Measurements from ENCODE around the gene MAST1. TPM values are rescaled to one million over a fixed set of nuclear protein-coding genes. Genes with fewer than 3 reads are reported as not detected.

MAST1 gene
- total RNA-seq, 1 experiment from 2014 or later: 11.2 TPM

DNA sequence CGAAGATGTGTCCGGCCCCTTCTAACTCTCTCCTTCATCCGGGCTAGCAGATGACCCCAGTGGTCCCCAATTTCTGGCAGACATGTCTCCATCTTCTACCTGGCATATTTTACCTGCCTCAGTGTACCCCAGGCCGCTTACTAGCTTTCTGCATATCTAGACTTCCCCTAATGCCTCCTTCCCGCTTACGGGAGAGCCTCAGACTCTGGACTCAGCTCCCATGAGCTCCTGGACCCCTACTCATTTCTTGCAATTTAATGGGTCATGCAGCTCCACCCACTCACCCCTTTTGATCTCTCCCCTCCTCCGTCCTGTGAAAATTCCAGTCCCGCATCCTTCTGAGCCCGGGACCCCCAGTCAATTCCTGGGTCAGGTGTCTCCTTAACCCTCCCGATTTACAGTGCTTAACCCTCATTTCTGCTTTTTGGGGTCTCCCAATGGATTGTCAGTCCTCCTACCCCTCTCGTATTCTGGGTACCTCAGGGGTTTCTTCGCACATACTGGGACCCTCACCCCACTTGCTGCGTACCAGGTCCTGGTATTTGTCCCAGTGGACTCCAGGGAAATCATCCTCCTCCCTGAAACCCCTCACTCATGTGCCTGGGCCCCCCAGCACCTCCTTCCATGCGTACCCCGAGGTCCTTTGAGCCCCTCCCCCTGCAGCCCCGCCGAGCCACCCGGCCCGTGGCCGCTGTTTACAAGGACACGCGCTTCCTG, 47.5 kb upstream of the MAST1 start:
- peaks cover 52% of the 10 kb centered on the region for H3K4me1 ChIP-seq (ENCODE audit: insufficient read depth, low read length)
- intact Hi-C loops (cut with micrococcal nuclease): no loop called here

DNA sequence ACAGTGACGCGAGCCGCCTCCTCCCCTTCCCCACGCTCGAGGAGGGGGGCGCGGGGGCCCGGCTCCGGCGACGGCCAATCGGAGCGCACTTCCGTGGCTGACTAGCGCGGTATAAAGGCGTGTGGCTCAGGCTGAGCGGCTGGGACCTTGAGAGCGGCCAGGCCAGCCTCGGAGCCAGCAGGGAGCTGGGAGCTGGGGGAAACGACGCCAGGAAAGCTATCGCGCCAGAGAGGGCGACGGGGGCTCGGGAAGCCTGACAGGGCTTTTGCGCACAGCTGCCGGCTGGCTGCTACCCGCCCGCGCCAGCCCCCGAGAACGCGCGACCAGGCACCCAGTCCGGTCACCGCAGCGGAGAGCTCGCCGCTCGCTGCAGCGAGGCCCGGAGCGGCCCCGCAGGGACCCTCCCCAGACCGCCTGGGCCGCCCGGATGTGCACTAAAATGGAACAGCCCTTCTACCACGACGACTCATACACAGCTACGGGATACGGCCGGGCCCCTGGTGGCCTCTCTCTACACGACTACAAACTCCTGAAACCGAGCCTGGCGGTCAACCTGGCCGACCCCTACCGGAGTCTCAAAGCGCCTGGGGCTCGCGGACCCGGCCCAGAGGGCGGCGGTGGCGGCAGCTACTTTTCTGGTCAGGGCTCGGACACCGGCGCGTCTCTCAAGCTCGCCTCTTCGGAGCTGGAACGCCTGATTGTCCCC, 46.8 kb upstream of the MAST1 start, which contains the start of gene JUNB:
TSS of gene JUNB (plus strand) at position 142 of the 706 bp plus-strand sequence. CDS start at position 428, 286 bp downstream.
- Histone ChIP-seq H3K9ac (ENCODE audit: low read length) (peak within 1 kb of the TSS; percentile 89), H3K79me2 (ENCODE audit: low read length) (peaks cover 21% of the 10 kb centered on the region), H2AFZ (ENCODE audit: low read length) (peak within 1 kb of the TSS; percentile 70), H3K4me1 (ENCODE audit: insufficient read depth, low read length) (peaks cover 50% of the 10 kb centered on the region), H3K4me2 (ENCODE audit: low read length) (peak within 1 kb of the TSS; percentile 92), H3K4me3 (ENCODE audit: low read length) (peak within 1 kb of the TSS; percentile 90), H4K20me1 (ENCODE audit: low read length) (peaks cover 16% of the 10 kb centered on the region), H3K9me2 (replicated peaks; ENCODE audit: low read length) (no peaks in the 10 kb centered on the region), H3K27me3 (ENCODE audit: low read length) (no peaks in the 10 kb centered on the region), H3K27ac (ENCODE audit: low read length) (peak within 1 kb of the TSS; percentile 95), H3F3A (ENCODE audit: low read length, unreplicated experiment) (peaks cover 12% of the 10 kb centered on the region), H3K9me3 (ENCODE audit: low read length) (no peaks in the 10 kb centered on the region), H3K36me3 (ENCODE audit: low read depth, low read length) (no peaks in the 10 kb centered on the region)
- ATAC-seq (peak; percentile 43), DNase-seq (peak; percentile 99)
- intact Hi-C loops (cut with micrococcal nuclease): no loop called here
- POLR2A ChIA-PET (ENCODE audit: unreplicated experiment): interaction anchor here (0.6 to 1.4 kb wide), 5 partner anchors 13 to 483 kb away, joined by 3 to 13 read pairs (median 8); no protein-coding TSS in a partner anchor
- no peak for TF ChIP-seq EZH2 (IDR thresholded peaks at IDR 0.05; ENCODE audit: low read length, unreplicated experiment)
- TF ChIP-seq, protein P1, sequence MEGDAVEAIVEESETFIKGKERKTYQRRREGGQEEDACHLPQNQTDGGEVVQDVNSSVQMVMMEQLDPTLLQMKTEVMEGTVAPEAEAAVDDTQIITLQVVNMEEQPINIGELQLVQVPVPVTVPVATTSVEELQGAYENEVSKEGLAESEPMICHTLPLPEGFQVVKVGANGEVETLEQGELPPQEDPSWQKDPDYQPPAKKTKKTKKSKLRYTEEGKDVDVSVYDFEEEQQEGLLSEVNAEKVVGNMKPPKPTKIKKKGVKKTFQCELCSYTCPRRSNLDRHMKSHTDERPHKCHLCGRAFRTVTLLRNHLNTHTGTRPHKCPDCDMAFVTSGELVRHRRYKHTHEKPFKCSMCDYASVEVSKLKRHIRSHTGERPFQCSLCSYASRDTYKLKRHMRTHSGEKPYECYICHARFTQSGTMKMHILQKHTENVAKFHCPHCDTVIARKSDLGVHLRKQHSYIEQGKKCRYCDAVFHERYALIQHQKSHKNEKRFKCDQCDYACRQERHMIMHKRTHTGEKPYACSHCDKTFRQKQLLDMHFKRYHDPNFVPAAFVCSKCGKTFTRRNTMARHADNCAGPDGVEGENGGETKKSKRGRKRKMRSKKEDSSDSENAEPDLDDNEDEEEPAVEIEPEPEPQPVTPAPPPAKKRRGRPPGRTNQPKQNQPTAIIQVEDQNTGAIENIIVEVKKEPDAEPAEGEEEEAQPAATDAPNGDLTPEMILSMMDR (conservative IDR thresholded peaks at IDR 0.05; ENCODE audit: low read depth, low read length): no peak
- peak; percentile 98 for TF ChIP-seq EZH2phosphoT487 (IDR thresholded peaks at IDR 0.05; ENCODE audit: borderline replicate concordance, low read length)
- BruUV-seq (replicated peaks): no TSS peak
- CTCF ChIA-PET: interaction anchor here (0.5 to 1.1 kb wide), 3 partner anchors 9 to 33 kb away, joined by 5 to 8 read pairs (median 5); no protein-coding TSS in a partner anchor

More for the DNA sequence above, 47.5 kb upstream of the MAST1 start:
- Histone ChIP-seq H3K9me2 (replicated peaks; ENCODE audit: low read length) (no peaks in the 10 kb centered on the region), H3K36me3 (ENCODE audit: low read depth, low read length) (no peaks in the 10 kb centered on the region), H2AFZ (ENCODE audit: low read length) (peak overlapping the region; percentile 70; the same call in 1 of the 2 replicates), H3K9ac (ENCODE audit: low read length) (peak overlapping the region; percentile 52), H4K20me1 (ENCODE audit: low read length) (peaks cover 16% of the 10 kb centered on the region), H3K27me3 (ENCODE audit: low read length) (no peaks in the 10 kb centered on the region), H3K4me3 (ENCODE audit: low read length) (peak overlapping the region; percentile 90), H3K27ac (ENCODE audit: low read length) (peak overlapping the region; percentile 69), H3K79me2 (ENCODE audit: low read length) (peaks cover 21% of the 10 kb centered on the region), H3F3A (ENCODE audit: low read length, unreplicated experiment) (peaks cover 12% of the 10 kb centered on the region), H3K9me3 (ENCODE audit: low read length) (no peaks in the 10 kb centered on the region), H3K4me2 (ENCODE audit: low read length) (peak overlapping the region; percentile 92)
- TF ChIP-seq EZH2 (IDR thresholded peaks at IDR 0.05; ENCODE audit: low read length, unreplicated experiment) (no peak), EZH2phosphoT487 (IDR thresholded peaks at IDR 0.05; ENCODE audit: borderline replicate concordance, low read length) (no peak)
- TF ChIP-seq, protein P1 (conservative IDR thresholded peaks at IDR 0.05; ENCODE audit: low read depth, low read length): no peak
- POLR2A ChIA-PET (ENCODE audit: unreplicated experiment): interaction anchor here (0.6 to 1.4 kb wide), 5 partner anchors 12 to 483 kb away, joined by 3 to 13 read pairs (median 8); partner anchors contain the start of gene FARSA
- DNase-seq (peak; percentile 26), ATAC-seq (no peak)
- CTCF ChIA-PET: interaction anchor here (1.0 to 1.1 kb wide), 2 partner anchors 8 to 33 kb away, joined by 5 read pairs; no protein-coding TSS in a partner anchor
- BruUV-seq (replicated peaks): no TSS peak

Measured in PC-3 (cell line).